ENCODE measurements around the gene SRF.

DNA sequence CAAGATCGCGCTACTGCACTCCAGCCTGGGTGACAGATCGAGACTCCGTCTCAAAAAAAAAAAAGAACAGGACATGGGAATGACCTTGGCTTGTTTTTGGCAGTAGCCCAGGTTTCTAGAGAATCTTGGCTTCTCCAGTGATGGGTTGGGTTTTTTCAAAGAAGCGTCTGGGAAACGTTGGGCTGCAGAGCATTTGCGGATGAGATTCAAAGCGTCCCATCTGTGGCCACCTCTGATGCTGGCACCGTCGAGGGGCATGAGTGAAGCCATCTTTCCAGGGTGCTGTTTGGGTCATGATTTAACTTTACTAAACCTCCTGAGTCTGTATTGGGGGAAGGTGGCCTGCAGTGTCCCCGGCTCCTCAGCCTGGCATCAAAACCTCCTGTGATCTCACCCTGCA, 43.2 kb upstream of the SRF start:
- no peak for TF ChIP-seq CTCF (conservative IDR thresholded peaks at IDR 0.05; ENCODE audit: low read depth, low read length)
- no peak for TF ChIP-seq EZH2 (IDR thresholded peaks at IDR 0.05; ENCODE audit: low read length, unreplicated experiment)

All from PC-3 (cell line).